Smooth muscle cell of the brain vasculature (primary cell): ENCODE measurements around the gene PAK5.

ENCODE experiments used
- DNase-seq: peaks from one replicate; pipeline ENCODE4 v3.0.0-alpha.2; 2012; ENCODE audit warnings: low read depth, low spot score

PAK5 gene

DNA sequence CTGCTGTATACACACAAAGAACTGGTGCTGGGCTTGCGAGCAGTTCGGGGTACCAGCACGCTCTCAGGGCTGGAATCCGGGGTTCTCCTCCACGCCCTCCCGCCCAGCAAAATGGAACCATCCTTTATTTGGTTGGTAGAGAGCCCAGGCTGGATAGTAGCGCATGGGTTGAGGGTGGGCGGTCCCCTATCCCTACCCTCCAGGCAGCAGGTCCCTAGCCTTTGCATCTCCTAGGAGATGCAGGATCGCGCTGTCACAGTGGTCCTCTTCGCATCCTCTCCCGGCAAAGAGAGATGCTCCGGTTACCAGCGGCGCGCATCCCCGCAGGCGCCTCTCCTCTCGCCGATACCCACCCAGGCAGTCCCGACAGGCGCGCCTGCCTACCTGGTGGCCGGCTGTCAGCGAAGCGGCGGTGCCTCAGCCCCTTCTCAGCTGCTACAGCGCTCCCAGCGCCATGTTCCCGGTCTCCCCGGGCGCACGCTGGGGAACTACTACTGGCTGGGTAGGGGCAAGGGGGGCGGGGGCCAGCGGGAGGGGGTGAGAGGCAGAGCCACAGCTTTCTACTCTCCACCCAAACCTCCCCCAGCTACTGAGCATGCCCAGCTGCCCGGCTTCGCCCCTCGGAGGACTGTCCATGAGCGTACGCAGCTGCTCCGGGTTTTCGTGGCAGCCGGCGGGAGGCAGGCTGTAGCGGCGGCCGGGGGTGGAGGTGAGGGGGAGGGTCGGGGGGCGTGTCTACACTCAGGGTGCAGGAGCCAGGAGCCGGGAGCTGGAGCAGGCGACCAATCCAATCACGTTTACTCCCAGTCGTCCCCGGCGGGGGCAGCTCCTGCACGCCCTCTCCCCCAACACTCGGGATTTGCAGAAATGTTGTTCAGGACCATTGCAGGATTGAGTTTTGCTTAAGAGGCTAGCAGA lies at the start of gene PAK5:
TSS of gene PAK5 (minus strand) at position 699 of the 918 bp plus-strand sequence. CDS start 194,748 bp downstream, outside the sequence.
- DNase-seq: no peak

DNA sequence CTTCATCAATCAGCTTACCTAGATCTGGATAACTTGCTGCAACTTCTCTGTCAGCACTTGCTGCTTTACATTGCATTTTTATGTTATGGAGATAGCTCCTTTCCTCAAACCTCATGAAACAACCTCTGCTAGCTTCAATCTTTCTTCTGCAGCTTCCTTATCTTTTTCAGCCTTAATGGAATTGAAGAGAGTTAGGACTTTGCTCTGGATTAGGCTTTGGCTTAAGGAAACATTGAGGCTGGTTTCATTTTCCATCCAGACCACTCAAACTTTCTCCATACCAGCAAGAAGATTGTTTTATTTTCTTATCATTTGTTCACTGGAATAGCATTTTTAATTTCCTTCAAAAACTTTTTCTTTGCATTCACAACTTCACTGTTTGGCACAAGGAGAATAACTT lies 48.8 kb upstream of the PAK5 start:
- DNase-seq: no peak

DNA sequence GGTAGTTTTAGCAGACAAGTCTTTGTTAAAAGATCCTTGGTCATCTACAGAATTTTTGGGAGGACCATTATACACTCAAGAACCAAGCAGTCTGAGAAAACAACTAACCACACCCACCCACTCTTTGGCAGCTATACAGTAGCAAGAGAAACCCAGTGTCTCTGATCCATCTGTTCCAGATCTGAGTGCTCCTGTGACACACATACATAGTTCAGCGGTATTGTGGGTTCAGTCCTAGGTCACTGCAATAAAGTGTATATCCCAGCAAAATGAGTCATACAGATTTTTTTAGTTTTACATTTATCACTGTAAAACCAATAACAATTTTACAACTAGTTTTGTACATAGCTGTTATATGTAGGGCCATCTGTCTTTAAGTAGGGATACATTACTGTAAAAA lies 47.4 kb upstream of the PAK5 start:
- DNase-seq: no peak

DNA sequence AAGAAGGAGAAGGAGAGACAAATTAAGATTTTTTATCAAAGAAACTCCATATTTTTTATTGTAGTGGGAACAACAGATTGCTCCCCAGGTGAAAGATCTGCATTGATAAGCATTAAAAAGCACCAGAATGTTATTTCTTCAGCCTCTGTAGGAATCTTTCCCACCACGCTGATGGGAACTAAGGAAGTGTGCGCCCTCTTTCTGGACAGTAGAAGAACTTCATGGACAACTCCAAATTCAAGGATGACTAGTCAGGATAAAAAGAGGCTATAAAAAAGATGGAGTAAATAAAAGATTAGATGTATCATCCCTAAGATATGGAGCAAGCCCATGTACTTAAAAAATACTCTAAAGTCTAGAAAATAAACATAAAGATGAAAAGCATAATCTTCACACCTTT lies 45.8 kb upstream of the PAK5 start:
- DNase-seq: no peak

DNA sequence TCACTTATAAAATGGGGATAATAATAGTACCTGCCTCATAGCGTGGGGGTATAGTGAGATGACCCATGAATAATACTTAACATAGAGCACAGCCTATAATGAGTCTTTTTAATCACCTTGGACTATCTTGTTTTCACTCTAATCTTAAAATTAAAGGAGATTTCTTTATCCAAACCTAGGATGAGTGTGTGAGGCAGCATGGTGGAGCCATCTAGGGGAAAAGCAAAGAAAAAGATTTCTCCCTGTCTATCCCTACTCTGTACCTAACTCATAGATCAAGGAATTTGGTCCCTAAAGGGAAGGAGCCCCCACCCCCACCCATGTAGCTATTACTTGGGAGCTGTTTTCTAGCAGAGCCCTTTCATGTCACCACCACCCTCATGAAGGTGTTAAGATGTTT lies 45.2 kb upstream of the PAK5 start:
- DNase-seq: no peak

DNA sequence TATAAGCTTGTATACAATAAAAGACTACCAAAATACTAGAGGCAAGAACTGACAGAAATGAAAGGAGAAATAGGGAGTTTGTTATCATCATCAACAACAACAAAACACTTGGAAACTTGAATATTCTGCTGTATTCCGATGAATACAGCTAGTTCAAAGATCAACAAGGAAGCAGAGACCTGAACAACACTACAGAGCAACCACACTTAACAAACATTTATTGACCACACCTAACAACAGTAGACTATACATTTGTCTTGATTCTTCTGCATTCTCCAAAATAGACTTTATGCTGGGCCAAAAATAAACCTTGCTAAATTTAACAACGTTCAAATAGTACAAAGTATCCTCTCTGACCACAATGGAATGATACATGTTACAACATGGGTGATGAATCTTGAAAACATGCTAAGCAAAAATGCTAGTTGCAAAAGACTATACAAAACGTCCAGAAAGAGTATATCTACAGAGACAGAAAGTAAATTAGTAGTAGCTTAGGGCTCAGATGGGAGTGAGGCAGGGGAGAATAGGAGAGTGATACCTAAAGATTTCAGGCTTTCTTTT lies 39.1 kb upstream of the PAK5 start:
- DNase-seq: no peak

DNA sequence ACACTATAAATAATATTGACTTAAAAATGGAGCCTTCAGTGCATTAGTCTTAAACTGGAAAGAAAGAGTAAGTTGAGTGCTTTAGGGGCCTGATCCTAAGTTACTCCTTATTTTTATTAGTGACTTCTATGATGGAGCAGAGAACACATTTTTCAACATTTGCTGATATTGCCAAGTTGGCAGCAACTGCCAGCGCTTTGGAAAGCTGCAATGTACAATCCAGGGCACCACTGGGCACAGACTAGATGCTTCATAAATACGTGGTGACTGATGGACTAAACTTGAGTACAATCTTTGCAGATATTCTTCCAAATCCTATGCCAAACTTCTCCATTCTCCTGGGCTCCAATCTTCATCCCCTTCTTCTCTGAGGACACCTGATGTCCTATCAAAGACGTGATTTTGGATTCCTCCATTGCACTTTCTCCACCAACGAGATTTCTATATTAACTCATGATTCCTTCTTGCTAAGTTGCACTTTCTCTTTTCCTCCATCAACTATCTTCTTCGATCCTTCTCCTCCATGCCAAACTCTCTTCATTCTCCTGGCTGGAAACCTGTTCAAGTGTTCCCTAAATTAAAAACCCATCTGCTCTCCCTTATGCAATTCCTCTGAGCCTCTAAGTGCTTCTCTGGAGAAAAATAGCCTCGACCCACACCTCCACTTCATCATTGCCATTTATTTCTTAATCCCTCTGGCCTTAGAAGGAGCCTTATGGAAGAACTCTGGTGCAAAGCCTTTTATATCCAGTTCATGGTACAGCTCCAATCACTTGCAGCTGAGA lies 28.5 kb upstream of the PAK5 start:
- DNase-seq: no peak

DNA sequence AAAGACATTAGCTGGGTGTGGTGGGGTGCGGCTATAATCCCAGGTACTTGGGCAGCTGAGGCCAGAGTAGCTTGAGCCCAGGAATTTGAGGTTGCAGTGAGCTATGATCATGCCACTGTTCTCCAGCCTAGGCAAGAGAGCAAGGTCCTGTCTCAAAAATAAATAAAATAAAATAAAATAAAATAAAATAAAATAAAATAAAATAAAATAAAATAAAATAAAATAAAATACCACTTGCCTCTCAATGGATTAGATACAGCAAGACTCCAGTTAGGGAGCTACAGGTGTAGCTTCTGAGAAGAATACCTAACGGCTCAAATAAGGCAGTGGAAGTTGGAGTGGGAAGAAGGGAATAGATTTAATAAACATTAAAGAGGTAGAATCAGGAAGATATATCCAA lies 13.7 kb upstream of the PAK5 start:
- DNase-seq: no peak

DNA sequence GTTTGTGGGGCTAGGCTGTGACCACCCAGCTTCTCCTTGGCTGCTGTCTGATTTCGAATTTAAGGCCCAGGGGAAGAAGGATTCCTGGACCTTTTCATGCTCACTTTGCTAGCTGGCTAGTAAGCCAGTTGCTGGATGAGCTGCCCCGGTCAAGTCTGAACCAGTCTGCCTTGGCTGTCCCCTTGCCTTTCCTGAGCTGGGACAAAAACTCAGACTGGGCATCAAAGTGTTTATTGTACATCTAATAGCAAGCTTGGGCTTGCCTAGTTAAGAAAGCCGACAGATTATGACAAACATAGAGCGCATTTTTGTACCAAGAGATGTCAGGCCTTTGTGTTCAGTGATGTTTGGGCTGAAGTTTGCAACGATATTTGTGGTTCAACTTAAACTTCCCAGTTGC lies 750 bp upstream of the PAK5 start:
- DNase-seq: no peak

DNA sequence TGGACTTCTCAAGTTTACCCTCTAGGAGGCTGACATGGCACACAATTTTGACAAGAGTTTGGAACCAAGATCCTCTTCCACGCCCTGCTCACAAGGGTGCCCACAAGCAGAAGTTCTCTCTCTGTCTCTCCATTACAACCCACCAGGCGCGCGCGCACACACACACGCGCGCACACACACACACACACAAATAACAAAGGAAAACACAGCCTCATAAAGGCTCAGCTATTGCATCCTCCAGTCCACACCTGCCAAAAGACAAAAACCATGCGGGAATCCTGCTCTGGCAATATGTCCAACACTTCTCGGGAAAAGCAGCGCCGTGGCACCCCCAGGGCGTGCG lies 870 bp downstream of the PAK5 start:
- DNase-seq: no peak

DNA sequence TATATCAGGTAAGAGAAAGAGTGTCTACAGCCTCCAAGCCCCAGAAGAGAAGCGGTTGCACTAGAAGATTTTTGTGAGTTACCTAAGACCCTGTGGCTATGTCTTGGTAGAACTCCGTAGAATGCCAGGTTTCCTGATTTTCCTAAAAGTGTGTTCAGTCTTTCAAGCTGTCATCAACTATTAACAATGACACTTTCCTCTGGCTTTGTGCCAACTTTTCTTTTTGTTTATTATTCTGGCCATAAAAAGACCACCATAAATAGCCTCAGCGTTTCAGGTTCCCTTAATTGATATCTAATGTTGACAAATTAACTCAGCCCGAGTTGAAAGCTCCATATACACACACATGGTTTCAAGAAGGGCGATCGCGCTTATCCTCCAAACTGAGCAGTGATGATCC lies 1.2 kb downstream of the PAK5 start:
- DNase-seq: no peak

DNA sequence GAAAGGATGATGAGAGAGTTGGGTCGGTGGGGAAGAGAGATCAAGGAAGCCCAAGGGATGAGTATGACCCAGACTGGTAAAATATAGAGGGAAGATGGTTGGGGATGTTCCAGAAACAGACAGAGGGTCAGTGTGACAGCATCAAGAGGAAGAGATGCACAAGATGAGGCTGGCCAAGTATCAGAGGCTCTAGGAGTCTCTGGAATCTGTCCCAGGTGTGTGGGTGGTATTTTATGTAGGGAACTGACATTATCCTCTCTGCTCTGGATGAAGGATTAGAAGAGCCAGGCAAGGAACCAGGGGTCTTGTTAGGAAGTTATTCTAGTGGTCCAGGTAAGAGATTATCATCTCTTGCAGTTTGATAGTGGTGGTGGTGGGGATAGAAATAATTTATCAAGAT lies 3.6 kb downstream of the PAK5 start:
- DNase-seq: no peak

DNA sequence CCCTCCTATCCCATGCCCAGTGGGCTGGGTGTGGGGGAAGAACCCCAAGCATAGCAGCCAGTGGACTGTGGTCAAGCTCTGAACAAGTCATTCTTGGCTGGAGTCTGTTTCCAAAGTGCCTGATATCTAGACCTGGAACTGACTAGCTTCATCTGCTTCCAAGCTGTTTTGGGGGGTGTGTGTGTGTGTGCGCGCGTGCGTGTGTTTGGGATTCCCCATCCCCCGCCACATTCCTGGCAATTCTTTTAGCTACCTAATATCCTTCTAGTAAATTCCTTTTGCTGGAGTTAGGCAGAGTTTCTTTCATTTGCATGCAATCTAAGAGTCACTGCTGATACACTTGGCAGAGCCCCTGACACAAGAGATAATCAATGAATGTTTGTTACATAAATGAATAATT lies 7.8 kb downstream of the PAK5 start:
- no peak for DNase-seq

DNA sequence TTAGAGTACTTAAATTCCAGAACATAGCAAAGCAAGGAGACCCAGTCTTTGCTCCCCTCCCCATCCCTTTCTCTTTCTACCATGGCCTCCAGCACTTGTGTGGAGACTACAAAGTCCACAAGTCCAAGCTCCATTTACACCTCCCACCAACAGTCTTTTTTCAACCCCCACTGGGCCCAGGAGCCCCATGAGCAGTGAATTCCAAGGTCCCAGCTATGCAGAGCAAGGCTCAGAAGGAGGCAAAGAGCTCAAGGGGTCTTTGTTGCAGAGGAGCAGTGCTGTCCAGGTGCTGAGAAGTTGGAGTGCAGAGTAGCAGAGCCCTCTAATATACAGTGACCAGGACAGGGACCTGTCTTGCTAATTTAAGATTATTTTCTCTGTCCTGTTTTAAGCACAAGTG lies 9.0 kb downstream of the PAK5 start:
- no peak for DNase-seq

DNA sequence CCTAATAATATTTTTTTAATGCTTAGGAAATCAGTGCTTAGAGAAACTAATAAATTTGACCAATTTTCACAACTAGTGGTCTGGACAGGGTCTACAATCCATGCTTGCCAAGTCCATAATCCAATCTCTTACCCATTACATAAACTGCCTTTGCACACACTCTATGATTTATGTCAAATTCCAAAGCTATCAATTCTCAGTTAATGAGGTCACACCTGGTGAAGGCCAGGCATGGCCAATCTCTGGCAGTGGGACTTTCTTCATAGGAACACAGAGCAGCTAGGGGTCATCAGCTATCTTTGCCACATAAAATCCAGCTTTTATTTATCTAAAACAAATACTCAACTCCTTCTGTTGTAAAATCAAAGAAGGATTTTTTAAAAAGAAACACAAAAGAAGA lies 21.2 kb downstream of the PAK5 start:
- no peak for DNase-seq

DNA sequence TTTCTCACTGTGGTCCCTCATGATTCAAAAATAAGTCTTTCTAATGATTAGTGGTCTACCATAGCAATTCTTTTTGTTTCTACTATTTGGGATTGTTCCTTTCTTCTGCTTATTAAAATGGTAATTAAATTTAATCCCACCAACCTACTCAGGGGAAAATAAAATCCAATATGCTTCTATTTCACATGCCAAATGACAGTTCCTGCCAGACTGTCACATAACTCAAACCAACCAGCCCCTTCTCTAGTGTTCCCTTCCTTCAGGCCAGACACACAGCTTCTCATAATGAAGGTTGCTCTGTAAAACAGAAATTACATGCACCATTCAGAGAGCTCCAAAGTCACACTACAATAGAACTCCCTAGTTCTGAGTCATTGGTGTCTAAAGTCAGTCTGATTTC lies 23.2 kb downstream of the PAK5 start:
- DNase-seq: no peak

DNA sequence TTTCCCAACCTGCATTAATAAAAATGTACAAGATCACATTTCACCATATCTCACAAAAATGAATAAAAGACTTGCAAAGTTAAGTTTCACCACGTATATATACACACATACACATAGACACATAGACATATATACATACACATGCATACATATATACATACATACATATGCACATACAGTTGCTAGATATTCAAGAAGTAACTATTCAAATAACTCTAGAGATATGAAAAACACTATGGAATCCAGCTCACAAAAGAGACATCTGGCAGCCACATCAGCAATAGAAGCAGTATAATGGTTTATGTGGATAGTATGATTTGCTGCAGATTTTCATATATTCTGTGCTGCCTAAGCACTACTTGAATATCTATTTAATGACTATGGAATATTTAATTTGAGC lies 28.1 kb downstream of the PAK5 start:
- DNase-seq: no peak

DNA sequence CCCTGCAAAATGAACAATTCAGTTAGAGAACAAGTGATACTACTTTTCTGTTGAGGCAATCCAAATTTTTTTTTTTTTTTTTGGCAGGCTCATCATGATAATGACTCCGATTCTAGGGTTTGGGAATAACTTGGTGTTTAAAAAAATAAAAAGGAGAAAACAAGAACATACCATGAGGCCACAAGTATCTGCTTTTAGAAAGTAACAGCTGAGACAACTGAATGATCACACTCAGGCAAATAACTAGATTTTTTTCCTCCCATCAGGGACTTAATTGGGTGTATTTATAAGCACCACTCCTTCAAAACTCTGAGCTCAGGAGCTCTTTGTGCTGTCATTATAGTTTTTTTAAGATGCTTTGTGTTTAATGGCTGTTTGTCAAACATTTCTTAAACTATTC lies 29.6 kb downstream of the PAK5 start:
- no peak for DNase-seq

DNA sequence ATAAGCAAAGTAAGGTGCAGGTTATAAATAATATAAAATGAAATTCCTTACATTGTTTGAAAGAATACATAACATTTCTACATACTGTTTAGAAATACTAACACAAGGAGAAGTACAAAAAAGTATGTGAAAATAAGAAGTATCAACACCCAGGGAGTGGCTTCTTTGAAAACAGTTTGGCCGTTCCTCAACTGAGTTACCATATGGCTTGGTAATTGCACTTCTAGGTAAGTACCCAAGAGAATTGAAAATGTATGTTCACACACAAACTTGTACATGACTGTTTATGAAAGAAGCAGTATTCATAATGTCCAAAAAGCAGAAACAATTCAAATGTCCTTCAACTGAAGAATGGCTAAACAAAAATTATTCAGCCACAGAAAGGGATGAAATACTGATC lies 30.7 kb downstream of the PAK5 start:
- no peak for DNase-seq

DNA sequence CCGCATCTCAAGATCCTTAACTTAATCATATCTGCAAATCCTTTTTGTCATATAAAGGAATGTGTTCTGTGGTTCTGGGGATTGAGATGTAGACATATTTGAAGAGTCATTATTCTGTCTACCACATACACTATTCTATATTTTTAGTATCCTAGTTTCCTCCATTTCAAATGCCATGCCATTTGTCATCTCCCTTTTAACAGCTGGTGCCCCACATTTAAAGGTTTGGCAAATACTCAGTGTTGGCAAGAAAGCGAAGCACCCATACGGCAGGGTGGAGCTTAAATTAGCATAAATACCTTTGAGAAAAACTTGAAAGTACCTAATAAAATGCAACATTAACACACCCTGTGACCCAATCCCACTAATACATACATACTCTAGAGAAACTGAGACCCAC lies 31.7 kb downstream of the PAK5 start:
- no peak for DNase-seq

DNA sequence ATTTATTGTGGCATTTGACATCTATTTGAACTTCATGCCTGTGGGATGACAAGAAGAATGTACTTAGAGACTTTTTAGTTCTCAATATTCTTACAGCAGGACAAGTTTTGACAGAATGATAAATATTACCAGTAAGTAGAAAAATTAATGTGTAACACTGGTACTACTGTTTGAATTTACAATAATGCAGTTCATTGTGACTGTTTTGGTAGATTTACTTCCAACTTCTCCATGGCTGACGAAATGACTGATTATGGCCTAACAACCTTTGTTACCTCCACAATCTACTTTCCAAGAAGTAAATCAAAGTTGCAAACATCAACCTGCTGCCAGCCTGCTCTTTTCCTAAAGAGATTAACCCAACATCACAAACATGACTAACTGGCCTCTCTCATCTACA lies 38.5 kb downstream of the PAK5 start:
- DNase-seq: no peak

DNA sequence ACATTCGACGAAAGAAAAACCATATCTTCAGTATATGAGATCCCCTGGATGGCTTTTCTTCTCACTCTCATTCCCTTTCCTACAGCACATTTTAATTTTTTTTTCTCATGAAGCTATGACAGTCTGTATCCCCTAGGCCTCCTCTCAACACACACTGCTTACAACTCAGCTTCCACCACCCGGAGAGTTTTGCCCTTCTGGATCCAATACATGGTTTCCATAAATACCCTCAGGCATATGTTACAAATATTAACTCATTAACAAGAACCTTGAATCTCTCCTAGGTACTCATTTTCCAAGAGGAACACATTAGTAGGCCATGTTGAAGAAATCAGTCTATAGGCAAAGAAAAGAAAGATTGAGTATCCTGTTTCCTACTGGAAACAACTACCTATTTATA lies 44.0 kb downstream of the PAK5 start:
- no peak for DNase-seq

DNA sequence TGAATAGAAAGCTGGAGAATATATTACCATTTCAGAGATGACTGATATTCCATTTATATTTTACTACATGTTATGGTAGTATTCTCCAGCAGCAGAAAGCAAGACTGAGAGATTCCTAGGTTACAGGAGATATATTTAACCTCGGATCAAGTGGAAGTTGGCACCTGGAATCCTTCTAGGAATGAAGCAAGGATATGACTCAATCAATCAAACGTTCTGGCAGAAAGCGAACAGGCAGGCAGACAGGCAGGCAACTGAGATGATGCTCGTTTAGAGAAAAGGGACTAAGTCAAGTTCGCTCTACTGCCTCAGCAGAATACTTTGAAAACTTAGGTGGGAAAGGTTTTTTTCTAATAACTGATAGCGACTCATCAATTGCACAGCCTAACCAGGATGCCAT lies 46.2 kb downstream of the PAK5 start:
- no peak for DNase-seq
